B cell (primary cell): ENCODE measurements around the gene ACSF2. TPM values are rescaled to one million over a fixed set of nuclear protein-coding genes. Genes with fewer than 3 reads are reported as not detected.

ENCODE experiments used
- ATAC-seq: fragments of 200-7000 bp; cut with Tn5 transposase; one replicate; pipeline ENCODE4 v1.10.0; 2021; ENCODE audit warnings: low read depth, mild to moderate bottlenecking, moderate number of reproducible peaks, moderate library complexity
- CTCF ChIA-PET: fragments of 350-600 bp; sonication (Branson Sonifier 250); formaldehyde crosslinking; loops from one replicate; lab custom pipeline; 2021; ENCODE audit warnings: antibody characterized with exemption, inconsistent platforms; lab: Charles Lee
- POLR2A ChIA-PET: fragments of 350-600 bp; sonication (Branson Sonifier 250); formaldehyde crosslinking; loops from one replicate; lab custom pipeline; 2021; ENCODE audit warnings: antibody characterized with exemption; lab: Charles Lee
- DNase-seq: peaks from one replicate; pipeline ENCODE4 v3.0.0; 2013
- H2AFZ ChIP-seq: 2 replicates; pipeline ENCODE4 v1.6.1; 2012; ENCODE audit warnings: mild to moderate bottlenecking, low read depth, low read length; ENCODE audit not compliant: insufficient read depth, poor library complexity, severe bottlenecking
- H3K27ac ChIP-seq, 2 donors: 1 replicate in 1 of 2; 2 replicates in 1 of 2; pipeline ENCODE4 v1.5.1; 2012 to 2013; ENCODE audit warnings: low read length in 2 of 2, mild to moderate bottlenecking in 2 of 2, moderate library complexity in 1 of 2
- H3K27me3 ChIP-seq, 4 experiments: fragments of 200-600 bp in 1 of 4; sonication (generic) in 1 of 4; replicated peaks in 1 of 4; 1 replicate in 2 of 4; 2 replicates in 2 of 4; pipeline versions ENCODE4 v1.6.1 to v1.7.0; 2013 to 2016; ENCODE audit warnings: low read length in 3 of 4, mild to moderate bottlenecking in 2 of 4, mixed read lengths in 1 of 4, moderate library complexity in 1 of 4; ENCODE audit not compliant: insufficient read depth in 4 of 4, control insufficient read depth in 3 of 4; ENCODE audit errors: control extremely low read depth in 1 of 4
- H3K36me3 ChIP-seq, 2 experiments: replicated peaks in 1 of 2; 1 replicate in 1 of 2; 2 replicates in 1 of 2; pipeline versions ENCODE4 v1.6.1 to v1.7.1; 2013; ENCODE audit warnings: low read length in 1 of 2; ENCODE audit not compliant: insufficient read depth in 2 of 2, control insufficient read depth in 1 of 2; ENCODE audit errors: control extremely low read depth in 1 of 2, extremely low read depth in 1 of 2
- H3K4me1 ChIP-seq, 2 donors: fragments of 200-600 bp in 1 of 2; sonication (generic) in 1 of 2; 1 replicate in 1 of 2; 2 replicates in 1 of 2; pipeline versions ENCODE4 v1.5.1 to v1.6.1; 2013 to 2017; ENCODE audit warnings: low read length in 2 of 2; ENCODE audit not compliant: control insufficient read depth in 2 of 2, insufficient read depth in 2 of 2
- H3K4me2 ChIP-seq: replicated peaks from 2 replicates; pipeline ENCODE3; 2012; ENCODE audit warnings: mild to moderate bottlenecking, low read depth, low read length; ENCODE audit not compliant: poor library complexity, severe bottlenecking
- H3K4me3 ChIP-seq, 5 experiments: fragments of 200-600 bp in 1 of 5; sonication (generic) in 1 of 5; 1 replicate in 3 of 5; 2 replicates in 2 of 5; pipeline versions ENCODE4 v1.5.1 to v1.7.0; 2011 to 2016; ENCODE audit warnings: low read length in 4 of 5, mild to moderate bottlenecking in 4 of 5, low read depth in 2 of 5, control low read depth in 1 of 5, moderate library complexity in 1 of 5; ENCODE audit not compliant: insufficient read depth in 1 of 5; ENCODE audit errors: control extremely low read depth in 1 of 5, extremely low read depth in 1 of 5
- H3K79me2 ChIP-seq: fragments of 200-600 bp; sonication (generic); one replicate; pipeline ENCODE4 v1.6.0; 2016; ENCODE audit warnings: low read length; ENCODE audit not compliant: control insufficient read depth, insufficient read depth
- H3K9ac ChIP-seq: fragments of 200-600 bp; sonication (generic); 2 replicates; pipeline ENCODE4 v1.6.1; 2017; ENCODE audit warnings: mild to moderate bottlenecking, low read length, moderate library complexity
- H3K9me3 ChIP-seq, 3 donors: one replicate each; pipeline versions ENCODE4 v1.6.1 to v1.7.1; 2013; ENCODE audit warnings: low read length in 2 of 3; ENCODE audit not compliant: control insufficient read depth in 2 of 3, insufficient read depth in 1 of 3; ENCODE audit errors: control extremely low read depth in 1 of 3
- H4K20me1 ChIP-seq: 2 replicates; pipeline ENCODE4 v1.6.0; 2012; ENCODE audit warnings: mild to moderate bottlenecking, low read length; ENCODE audit not compliant: insufficient read depth, control insufficient read depth, poor library complexity, severe bottlenecking
- H3K27ac Mint-ChIP-seq: one replicate; pipeline ENCODE4 v1.8.0; 2021; ENCODE audit warnings: mixed read lengths
- H3K27me3 Mint-ChIP-seq: one replicate; pipeline ENCODE4 v1.8.0; 2021; ENCODE audit warnings: mixed read lengths
- H3K4me1 Mint-ChIP-seq: one replicate; pipeline ENCODE4 v1.8.0; 2021; ENCODE audit warnings: mixed read lengths
- H3K4me3 Mint-ChIP-seq: one replicate; pipeline ENCODE4 v1.8.0; 2021; ENCODE audit warnings: mixed read lengths
- H3K9me3 Mint-ChIP-seq: one replicate; pipeline ENCODE4 v1.8.0; 2022; ENCODE audit warnings: mixed read lengths; ENCODE audit not compliant: insufficient read depth
- CTCF ChIP-seq: fragments of 200-600 bp; IDR thresholded peaks from one replicate; pipeline ENCODE4 v1.8.0; 2022; ENCODE audit warnings: antibody characterized with exemption, mild to moderate bottlenecking
- EZH2 ChIP-seq: IDR thresholded peaks from 2 replicates; pipeline ENCODE4 v1.6.1; 2012; ENCODE audit warnings: borderline replicate concordance, low read depth, mild to moderate bottlenecking, moderate library complexity, low read length; ENCODE audit not compliant: insufficient read depth, poor library complexity, severe bottlenecking
- WGBS: methylation state at CpG from one replicate; pipeline ENCODE4 v1.1.5; 2013; ENCODE audit warnings: missing lambda C conversion rate; ENCODE audit not compliant: insufficient coverage; 5-methylcytosine and 5-hydroxymethylcytosine counted together
- intact Hi-C: fragments of 100-400 bp; cut with micrococcal nuclease; formaldehyde crosslinking; loops from one replicate; pipeline ENCODE4 v1.10.0; 2022
- polyA plus RNA-seq: library from polyadenylated mRNA; depleted of rRNA; stranded (reverse); fragments of >200 nt; gene quantifications from 2 replicates; pipeline ENCODE4 v1.2.3, GENCODE V29; 2012
- total RNA-seq, 2 donors: library from RNA; stranded (reverse); fragments of 120-200 nt in 1 of 2; gene quantifications; 1 replicate in 1 of 2; 2 replicates in 1 of 2; pipeline versions ENCODE4 v1.2.3 to v1.2.4, GENCODE V29; 2013 to 2022

Gene ACSF2
- total and polyA plus RNA-seq, 2 donors (not counting 1 experiment from before 2014, with no cell fraction given): 59.6 to 66.1 TPM

- Mint-ChIP-seq H3K27me3 (peaks cover 5% of the 10 kb centered on the region), H3K4me1 (peaks cover 47% of the 10 kb centered on the region), H3K4me3 (no peak overlapping the region), H3K27ac (no peak overlapping the region), H3K9me3 (no peaks in the 10 kb centered on the region)
- H4K20me1 ChIP-seq: no peaks in the 10 kb centered on the region
- H2AFZ ChIP-seq: no peak overlapping the region
- no peak for ATAC-seq
- H3K4me3 ChIP-seq: no peak overlapping the region
- peaks cover 0 to 23% (median 0%) of the 10 kb centered on the region in 3 donors for H3K9me3 ChIP-seq
- H3K4me2 ChIP-seq: no peak overlapping the region
- no peak for TF ChIP-seq EZH2
- TF ChIP-seq CTCF: no peak
- intact Hi-C loops: no loop called here
- H3K36me3 ChIP-seq: peaks cover 0 to 7% of the 10 kb centered on the region in 2 experiments
- H3K79me2 ChIP-seq: no peaks in the 10 kb centered on the region
- peaks cover 0 to 23% (median 10%) of the 10 kb centered on the region in 4 experiments for H3K27me3 ChIP-seq
- peaks cover 14 to 42% of the 10 kb centered on the region in 2 donors for H3K4me1 ChIP-seq
- H3K9ac ChIP-seq: no peak overlapping the region
- POLR2A ChIA-PET: no interaction called here
- no peak overlapping the region for H3K27ac ChIP-seq
- WGBS: 94% methylated on average over 3 of the region's 4 CpGs
- CTCF ChIA-PET: no interaction called here
- no peak for DNase-seq
These were observed 38.7 kb downstream of the ACSF2 start for GRCh38 chr17:50464736-50465135.

DNA sequence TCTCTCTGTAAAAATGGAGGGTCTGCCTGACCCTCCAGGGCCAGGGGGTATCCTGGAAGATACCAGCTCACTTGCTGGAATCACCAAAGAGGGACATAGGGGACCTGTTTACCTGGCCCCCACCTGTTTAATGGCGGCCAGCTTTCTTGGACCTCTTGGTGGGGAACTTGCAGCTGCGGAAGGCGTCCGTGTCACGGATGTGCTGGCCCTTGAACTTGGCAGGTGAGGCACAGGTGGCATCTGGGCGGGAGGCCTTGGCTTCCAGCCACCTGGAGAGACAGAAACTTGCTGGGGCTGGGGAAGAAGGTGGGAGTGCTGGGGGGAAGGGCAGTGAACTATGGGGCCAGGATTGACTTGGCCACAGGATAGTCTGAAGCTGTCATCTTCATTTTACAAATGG lies 39.2 kb downstream of the ACSF2 start:
- no peak for ATAC-seq
- Histone ChIP-seq H2AFZ (no peak overlapping the region), H3K27me3 (peaks cover 0 to 27% (median 10%) of the 10 kb centered on the region in 4 experiments), H4K20me1 (no peaks in the 10 kb centered on the region), H3K4me3 (no peak overlapping the region), H3K36me3 (peaks cover 0 to 7% of the 10 kb centered on the region in 2 experiments), H3K27ac (no peak overlapping the region), H3K4me1 (peaks cover 14 to 43% of the 10 kb centered on the region in 2 donors), H3K4me2 (no peak overlapping the region), H3K9me3 (peaks cover 0 to 23% (median 0%) of the 10 kb centered on the region in 3 donors), H3K9ac (no peak overlapping the region), H3K79me2 (no peaks in the 10 kb centered on the region)
- ChIA-PET CTCF (no interaction called here), POLR2A (no interaction called here)
- TF ChIP-seq EZH2 (no peak), CTCF (no peak)
- H3K27ac Mint-ChIP-seq: no peak overlapping the region
- DNase-seq: no peak
- WGBS: 95% methylated on average over 6 of the region's 6 CpGs
- no peaks in the 10 kb centered on the region for H3K9me3 Mint-ChIP-seq
- H3K4me1 Mint-ChIP-seq: peaks cover 47% of the 10 kb centered on the region
- no peak overlapping the region for H3K4me3 Mint-ChIP-seq
- intact Hi-C loops: no loop called here
- H3K27me3 Mint-ChIP-seq: peaks cover 5% of the 10 kb centered on the region
